ENCODE measurements around the gene RIOX2.

RIOX2 gene

GRCh38 chr3:97916576-97916975 lies 55.7 kb downstream of the RIOX2 start:
- H2AFZ ChIP-seq (ENCODE audit: low read length) = no peak overlapping the region
- TF ChIP-seq CTCF (IDR thresholded peaks at IDR 0.05; ENCODE audit: low read length) (no peak), EZH2 (IDR thresholded peaks at IDR 0.05; ENCODE audit: borderline replicate concordance, low read length) (no peak)

GRCh38 chr3:97914388-97914787 lies 57.8 kb downstream of the RIOX2 start:
- Histone ChIP-seq H3K4me2 (ENCODE audit: low read length) (no peak overlapping the region), H3K9ac (ENCODE audit: low read length) (no peak overlapping the region), H3K36me3 (ENCODE audit: insufficient read depth, low read length) (no peaks in the 10 kb centered on the region), H2AFZ (ENCODE audit: low read length) (no peak overlapping the region), H4K20me1 (ENCODE audit: insufficient read depth, low read length) (no peaks in the 10 kb centered on the region), H3K9me3 (ENCODE audit: low read length) (no peaks in the 10 kb centered on the region), H3K4me1 (ENCODE audit: insufficient read depth, low read length, severe bottlenecking) (peaks cover 12% of the 10 kb centered on the region), H3K9me2 (ENCODE audit: low read depth, low read length) (no peaks in the 10 kb centered on the region), H3K4me3 (ENCODE audit: low read depth, low read length, poor library complexity, severe bottlenecking) (no peak overlapping the region), H3F3A (ENCODE audit: insufficient read depth, low read length) (no peaks in the 10 kb centered on the region), H3K27me3 (ENCODE audit: insufficient read depth, low read length) (no peaks in the 10 kb centered on the region), H3K27ac (ENCODE audit: low read depth, low read length, poor library complexity, severe bottlenecking) (no peak overlapping the region), H3K79me2 (ENCODE audit: insufficient read depth, low read length) (no peaks in the 10 kb centered on the region)
- no peak for TF ChIP-seq CTCF (IDR thresholded peaks at IDR 0.05; ENCODE audit: low read length)
- no peak for TF ChIP-seq EZH2 (IDR thresholded peaks at IDR 0.05; ENCODE audit: borderline replicate concordance, low read length)

More at GRCh38 chr3:97916576-97916975, 55.7 kb downstream of the RIOX2 start:
- Histone ChIP-seq H3K4me2 (ENCODE audit: low read length) (no peak overlapping the region), H3K79me2 (ENCODE audit: insufficient read depth, low read length) (no peaks in the 10 kb centered on the region), H3K4me1 (ENCODE audit: insufficient read depth, low read length, severe bottlenecking) (no peaks in the 10 kb centered on the region), H3K36me3 (ENCODE audit: insufficient read depth, low read length) (no peaks in the 10 kb centered on the region), H3F3A (ENCODE audit: insufficient read depth, low read length) (no peaks in the 10 kb centered on the region), H3K27me3 (ENCODE audit: insufficient read depth, low read length) (no peaks in the 10 kb centered on the region), H3K27ac (ENCODE audit: low read depth, low read length, poor library complexity, severe bottlenecking) (no peak overlapping the region), H3K9ac (ENCODE audit: low read length) (no peak overlapping the region), H3K4me3 (ENCODE audit: low read depth, low read length, poor library complexity, severe bottlenecking) (no peak overlapping the region), H3K9me3 (ENCODE audit: low read length) (no peaks in the 10 kb centered on the region), H3K9me2 (ENCODE audit: low read depth, low read length) (no peaks in the 10 kb centered on the region), H4K20me1 (ENCODE audit: insufficient read depth, low read length) (no peaks in the 10 kb centered on the region)

GRCh38 chr3:97911459-97911858 lies 60.8 kb downstream of the RIOX2 start:
- H3K9ac ChIP-seq (ENCODE audit: low read length) = no peak overlapping the region
- H3F3A ChIP-seq (ENCODE audit: insufficient read depth, low read length) = no peaks in the 10 kb centered on the region

More at GRCh38 chr3:97911459-97911858, 60.8 kb downstream of the RIOX2 start:
- no peak overlapping the region for H3K27ac ChIP-seq (ENCODE audit: low read depth, low read length, poor library complexity, severe bottlenecking)
- no peaks in the 10 kb centered on the region for H4K20me1 ChIP-seq (ENCODE audit: insufficient read depth, low read length)
- peaks cover 12% of the 10 kb centered on the region for H3K4me1 ChIP-seq (ENCODE audit: insufficient read depth, low read length, severe bottlenecking)
- H3K27me3 ChIP-seq (ENCODE audit: insufficient read depth, low read length) = no peaks in the 10 kb centered on the region
- no peaks in the 10 kb centered on the region for H3K79me2 ChIP-seq (ENCODE audit: insufficient read depth, low read length)
- no peak overlapping the region for H2AFZ ChIP-seq (ENCODE audit: low read length)
- H3K36me3 ChIP-seq (ENCODE audit: insufficient read depth, low read length) = no peaks in the 10 kb centered on the region
- H3K9me3 ChIP-seq (ENCODE audit: low read length) = no peaks in the 10 kb centered on the region
- no peak overlapping the region for H3K4me2 ChIP-seq (ENCODE audit: low read length)
- TF ChIP-seq EZH2 (IDR thresholded peaks at IDR 0.05; ENCODE audit: borderline replicate concordance, low read length) (no peak), CTCF (IDR thresholded peaks at IDR 0.05; ENCODE audit: low read length) (no peak)
- H3K9me2 ChIP-seq (ENCODE audit: low read depth, low read length) = no peaks in the 10 kb centered on the region
- H3K4me3 ChIP-seq (ENCODE audit: low read depth, low read length, poor library complexity, severe bottlenecking) = no peak overlapping the region

Data from OCI-LY1 (cell line).